IMR-90 (cell line): ENCODE results near the gene MGAT5B. TPM values are rescaled to one million over a fixed set of nuclear protein-coding genes. Genes with fewer than 3 reads are reported as not detected.

Source experiments
- ATAC-seq: fragments of 200-7000 bp; cut with Tn5 transposase; 2 replicates; pipeline ENCODE4 v1.9.1; 2020; ENCODE audit warnings: low read depth, mild to moderate bottlenecking, moderate library complexity
- BruUV-seq: library from RNA; stranded (reverse); fragments of 400-500 nt; replicated peaks from 2 replicates; lab custom pipeline; 2021; lab: Mats Ljungman, UMichigan
- CTCF ChIA-PET: fragments of 300-600 bp; formaldehyde crosslinking; extraction: SDS; loops from one replicate; lab custom pipeline; 2021; ENCODE audit warnings: antibody characterized with exemption; lab: Yijun Ruan, JAX
- POLR2A ChIA-PET: fragments of 300-600 bp; sonication (Branson Sonifier 250); formaldehyde crosslinking; loops from one replicate; lab custom pipeline; 2022; ENCODE audit warnings: antibody characterized with exemption; ENCODE audit not compliant: unreplicated experiment; lab: Charles Lee
- DNase-seq: peaks from one replicate; pipeline ENCODE4 v3.0.0; 2013
- H2AFZ ChIP-seq: replicated peaks from 2 replicates; pipeline ENCODE3; 2013; ENCODE audit warnings: low read length, mild to moderate bottlenecking; ENCODE audit not compliant: poor library complexity
- H2AK5ac ChIP-seq: 2 replicates; pipeline ENCODE4 v1.6.1; 2013; ENCODE audit warnings: low read depth, low read length, inconsistent platforms
- H2AK9ac ChIP-seq: replicated peaks from 2 replicates; pipeline ENCODE3; 2013; ENCODE audit warnings: mild to moderate bottlenecking, low read depth, low read length, moderate library complexity; ENCODE audit not compliant: poor library complexity
- H2BK120ac ChIP-seq: 2 replicates; pipeline ENCODE4 v1.6.1; 2013; ENCODE audit warnings: low read depth, low read length, inconsistent platforms
- H2BK15ac ChIP-seq: 3 replicates; pipeline ENCODE4 v1.6.1; 2013; ENCODE audit warnings: low read depth, low read length, inconsistent platforms
- H2BK20ac ChIP-seq: 2 replicates; pipeline ENCODE4 v1.6.1; 2013; ENCODE audit warnings: low read depth, mild to moderate bottlenecking, inconsistent platforms, low read length, moderate library complexity
- H2BK5ac ChIP-seq: 2 replicates; pipeline ENCODE4 v1.6.1; 2013; ENCODE audit warnings: mild to moderate bottlenecking, low read depth, low read length, inconsistent platforms; ENCODE audit not compliant: poor library complexity, severe bottlenecking
- H3K14ac ChIP-seq: replicated peaks from 2 replicates; pipeline ENCODE4 v1.6.1; 2013; ENCODE audit warnings: low read depth, low read length, inconsistent platforms
- H3K18ac ChIP-seq: 2 replicates; pipeline ENCODE4 v1.6.1; 2013; ENCODE audit warnings: low read depth, low read length, control low read depth
- H3K23ac ChIP-seq: 2 replicates; pipeline ENCODE4 v1.6.1; 2013; ENCODE audit warnings: low read depth, low read length, inconsistent platforms
- H3K27ac ChIP-seq: 2 replicates; pipeline ENCODE4 v1.5.1; 2013; ENCODE audit warnings: mild to moderate bottlenecking, control low read depth, low read length; ENCODE audit not compliant: insufficient read depth
- H3K27me3 ChIP-seq: 2 replicates; pipeline ENCODE4 v1.6.1; 2013; ENCODE audit warnings: low read length; ENCODE audit not compliant: control insufficient read depth, insufficient read depth
- H3K36me3 ChIP-seq: 2 replicates; pipeline ENCODE4 v1.6.1; 2013; ENCODE audit warnings: low read length, mixed read lengths; ENCODE audit not compliant: control insufficient read depth, insufficient read depth
- H3K4ac ChIP-seq: 2 replicates; pipeline ENCODE4 v1.6.1; 2013; ENCODE audit warnings: low read depth, low read length, inconsistent platforms
- H3K4me1 ChIP-seq: 2 replicates; pipeline ENCODE4 v1.6.1; 2013; ENCODE audit warnings: low read length, mixed read lengths; ENCODE audit not compliant: control insufficient read depth, insufficient read depth
- H3K4me2 ChIP-seq: 2 replicates; pipeline ENCODE4 v1.6.1; 2013; ENCODE audit warnings: low read depth, mild to moderate bottlenecking, control low read depth, low read length, moderate library complexity
- H3K4me3 ChIP-seq: 2 replicates; pipeline ENCODE4 v1.5.1; 2013; ENCODE audit warnings: low read depth, mild to moderate bottlenecking, control low read depth, low read length, moderate library complexity; ENCODE audit not compliant: insufficient read depth
- H3K56ac ChIP-seq: 2 replicates; pipeline ENCODE4 v1.6.1; 2013; ENCODE audit warnings: low read length, inconsistent platforms; ENCODE audit not compliant: insufficient read depth; ENCODE audit errors: extremely low read depth
- H3K79me1 ChIP-seq, 2 experiments: 2 replicates each; pipeline ENCODE4 v1.6.1; 2013; ENCODE audit warnings: low read length in 2 of 2, inconsistent platforms in 1 of 2, low read depth in 1 of 2
- H3K9ac ChIP-seq: 2 replicates; pipeline ENCODE4 v1.6.1; 2013; ENCODE audit warnings: low read depth, low read length, control low read depth
- H3K9me1 ChIP-seq: 2 replicates; pipeline ENCODE4 v1.6.1; 2013; ENCODE audit warnings: low read length, inconsistent platforms; ENCODE audit not compliant: insufficient read depth
- H3K9me3 ChIP-seq: 2 replicates; pipeline ENCODE4 v1.6.1; 2013; ENCODE audit warnings: low read length; ENCODE audit not compliant: control insufficient read depth, insufficient read depth
- H4K20me1 ChIP-seq: 2 replicates; pipeline ENCODE4 v1.6.1; 2013; ENCODE audit warnings: low read length, inconsistent platforms; ENCODE audit not compliant: insufficient read depth
- H4K5ac ChIP-seq: 2 replicates; pipeline ENCODE4 v1.6.1; 2013; ENCODE audit warnings: mild to moderate bottlenecking, low read depth, low read length, control low read depth
- H4K8ac ChIP-seq, 2 experiments: 2 replicates each; pipeline ENCODE4 v1.6.1; 2013; ENCODE audit warnings: low read depth in 2 of 2, low read length in 2 of 2, control low read depth in 1 of 2, inconsistent platforms in 1 of 2
- H4K91ac ChIP-seq: 2 replicates; pipeline ENCODE4 v1.6.1; 2013; ENCODE audit warnings: low read depth, low read length, inconsistent platforms; ENCODE audit not compliant: insufficient read depth
- CTCF ChIP-seq: conservative IDR thresholded peaks from 2 replicates; pipeline ENCODE4 v1.5.1; 2012; ENCODE audit warnings: mild to moderate bottlenecking, low read depth, low read length, improper control_type of control experiment
- WGBS, 2 experiments: methylation state at CpG; one replicate each; pipeline versions ENCODE4 v1.1.5 to v1.1.7; 2013; ENCODE audit warnings: missing lambda C conversion rate in 2 of 2; ENCODE audit not compliant: insufficient read length in 1 of 2; ENCODE audit errors: extremely low coverage in 2 of 2; 5-methylcytosine and 5-hydroxymethylcytosine counted together
- dilution Hi-C: fragments of 300-500 bp; cut with HindIII; formaldehyde crosslinking; loops from one replicate; pipeline ENCODE4 v1.14.3; 2018; ENCODE audit warnings: low sequenced_read_pairs; ENCODE audit not compliant: unreplicated experiment
- in situ Hi-C: fragments of 300-500 bp; cut with MboI; formaldehyde crosslinking; loops from 3 replicates; pipeline ENCODE4 v1.14.3; 2019; ENCODE audit warnings: low sequenced_read_pairs, inconsistent platforms, mixed read lengths
- intact Hi-C: fragments of 100-400 bp; cut with micrococcal nuclease; formaldehyde crosslinking; loops from 2 replicates; pipeline ENCODE4 v1.10.0; 2022
- polyA plus RNA-seq, 3 experiments: library from polyadenylated mRNA; depleted of rRNA; stranded (reverse); fragments of >200 nt; gene quantifications; 2 replicates each; pipeline ENCODE4 v1.2.3, GENCODE V29; 2012; ENCODE audit warnings: low replicate concordance in 1 of 3
- total RNA-seq: library from RNA; depleted of rRNA; stranded (reverse); fragments of >200 nt; gene quantifications from 2 replicates; pipeline ENCODE4 v1.2.3, GENCODE V29; 2012

Gene MGAT5B
- total and polyA plus RNA-seq, 2 of the 4 experiments (the other 2 are of a cell fraction) = 0.54 to 2.0 TPM

- dilution Hi-C loops (no loop called here), in situ Hi-C loops (no loop called here), intact Hi-C loops (no loop called here)
- no peaks in the 10 kb centered on the region for H3K36me3 ChIP-seq
- H3K4me3 ChIP-seq = no peak overlapping the region
- H3K4me2 ChIP-seq = no peak overlapping the region
- TF ChIP-seq CTCF = no peak
- H3K4me1 ChIP-seq = no peaks in the 10 kb centered on the region
- H4K91ac ChIP-seq = no peak overlapping the region
- no peaks in the 10 kb centered on the region for H3K79me1 ChIP-seq
- H3K9me1 ChIP-seq = no peaks in the 10 kb centered on the region
- H2AK9ac ChIP-seq = no peak overlapping the region
- no peak overlapping the region for H3K23ac ChIP-seq
- H4K8ac ChIP-seq = no peak overlapping the region
- H2AK5ac ChIP-seq = no peak overlapping the region
- H2BK20ac ChIP-seq = no peak overlapping the region
- no peak overlapping the region for H3K4ac ChIP-seq
- BruUV-seq = no TSS peak
- no peaks in the 10 kb centered on the region for H4K20me1 ChIP-seq
- ATAC-seq (no peak), DNase-seq (no peak)
- H3K18ac ChIP-seq = no peak overlapping the region
- H3K56ac ChIP-seq = no peak overlapping the region
- no peak overlapping the region for H2AFZ ChIP-seq
- no peak overlapping the region for H2BK120ac ChIP-seq
- H3K27ac ChIP-seq = no peak overlapping the region
- H2BK5ac ChIP-seq = no peak overlapping the region
- H3K14ac ChIP-seq = no peak overlapping the region
- no peak overlapping the region for H2BK15ac ChIP-seq
- no peak overlapping the region for H3K9ac ChIP-seq
- WGBS, 2 experiments = no CpG with 5 or more reads among the region's 4 CpGs
- CTCF ChIA-PET = no interaction called here
- H3K27me3 ChIP-seq = peaks cover 60% of the 10 kb centered on the region
- no peaks in the 10 kb centered on the region for H3K9me3 ChIP-seq
- POLR2A ChIA-PET = interaction anchor here (0.6 kb wide), 1 partner anchor 105 kb away, joined by 4 read pairs; no protein-coding TSS in a partner anchor
- H4K5ac ChIP-seq = no peak overlapping the region
These were observed 97.8 kb downstream of the MGAT5B start for GRCh38 chr17:76966016-76966415.
